WTC11 (cell line): ENCODE data around the gene FHOD3.

Experiments used
- AR ChIP-seq: fragments of 250-450 bp; sonication (Bioruptor Pico); IDR thresholded peaks from 2 replicates; pipeline ENCODE4 v1.9.0; 2021; ENCODE audit warnings: mild to moderate bottlenecking
- SMAD3 ChIP-seq: sonication (generic); formaldehyde crosslinking; IDR thresholded peaks from 2 replicates; pipeline ENCODE4 v1.8.0; 2022; ENCODE audit warnings: missing genetic modification reagents, mild to moderate bottlenecking, borderline replicate concordance
- STAT6 ChIP-seq: sonication (generic); formaldehyde crosslinking; conservative IDR thresholded peaks from 2 replicates; pipeline ENCODE4 v1.8.1; 2023; ENCODE audit warnings: mild to moderate bottlenecking, low read depth, missing genetic modification reagents, moderate library complexity

GRCh38 chr18:36697905-36698304, 400.4 kb downstream of the FHOD3 start:
- TF ChIP-seq STAT6 (no peak), AR (CRISPR knock-in tag) (no peak), SMAD3 (CRISPR knock-in tag) (no peak)
